ENCODE results near the gene UST.

GRCh38 chr6:148980234-148980633 is 233.4 kb downstream of the UST start:
- TF ChIP-seq CTCF (conservative IDR thresholded peaks at IDR 0.05) = no peak
- no peak for TF ChIP-seq ZFX (IDR thresholded peaks at IDR 0.05)

Measured in C4-2B (cell line).